CD4-positive, alpha-beta T cell treated with Interleukin-17A for 4 hours (primary cell): ENCODE measurements around the gene NOM1.
"Not testable (repeated sequence)": the region's sequence is repeated elsewhere in the genome, so short reads cannot be mapped to it uniquely, and the experiment has no call there.

Experiments used
- DNase-seq: peaks from one replicate; pipeline ENCODE4 v3.0.0-alpha.2; 2020; ENCODE audit warnings: mixed read lengths

The NOM1 gene, protein sequence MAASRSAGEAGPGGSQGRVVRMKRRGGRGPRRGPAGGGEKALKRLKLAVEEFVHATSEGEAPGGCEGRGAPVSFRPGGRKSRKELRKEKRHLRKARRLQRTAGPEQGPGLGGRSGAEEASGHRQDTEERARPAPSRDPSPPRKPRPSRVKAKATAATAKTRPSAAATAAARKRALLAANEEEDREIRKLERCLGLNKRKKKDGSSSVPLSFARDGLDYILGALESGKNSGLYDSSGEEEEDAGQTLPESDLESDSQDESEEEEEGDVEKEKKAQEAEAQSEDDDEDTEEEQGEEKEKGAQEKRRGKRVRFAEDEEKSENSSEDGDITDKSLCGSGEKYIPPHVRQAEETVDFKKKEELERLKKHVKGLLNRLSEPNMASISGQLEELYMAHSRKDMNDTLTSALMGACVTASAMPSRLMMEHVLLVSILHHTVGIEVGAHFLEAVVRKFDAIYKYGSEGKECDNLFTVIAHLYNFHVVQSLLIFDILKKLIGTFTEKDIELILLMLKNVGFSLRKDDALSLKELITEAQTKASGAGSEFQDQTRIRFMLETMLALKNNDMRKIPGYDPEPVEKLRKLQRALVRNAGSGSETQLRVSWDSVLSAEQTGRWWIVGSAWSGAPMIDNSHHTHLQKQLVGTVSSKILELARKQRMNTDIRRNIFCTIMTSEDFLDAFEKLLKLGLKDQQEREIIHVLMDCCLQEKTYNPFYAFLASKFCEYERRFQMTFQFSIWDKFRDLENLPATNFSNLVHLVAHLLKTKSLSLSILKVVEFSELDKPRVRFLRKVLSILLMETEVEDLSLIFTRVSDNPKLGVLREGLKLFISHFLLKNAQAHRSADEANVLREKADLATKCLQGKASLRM

DNA sequence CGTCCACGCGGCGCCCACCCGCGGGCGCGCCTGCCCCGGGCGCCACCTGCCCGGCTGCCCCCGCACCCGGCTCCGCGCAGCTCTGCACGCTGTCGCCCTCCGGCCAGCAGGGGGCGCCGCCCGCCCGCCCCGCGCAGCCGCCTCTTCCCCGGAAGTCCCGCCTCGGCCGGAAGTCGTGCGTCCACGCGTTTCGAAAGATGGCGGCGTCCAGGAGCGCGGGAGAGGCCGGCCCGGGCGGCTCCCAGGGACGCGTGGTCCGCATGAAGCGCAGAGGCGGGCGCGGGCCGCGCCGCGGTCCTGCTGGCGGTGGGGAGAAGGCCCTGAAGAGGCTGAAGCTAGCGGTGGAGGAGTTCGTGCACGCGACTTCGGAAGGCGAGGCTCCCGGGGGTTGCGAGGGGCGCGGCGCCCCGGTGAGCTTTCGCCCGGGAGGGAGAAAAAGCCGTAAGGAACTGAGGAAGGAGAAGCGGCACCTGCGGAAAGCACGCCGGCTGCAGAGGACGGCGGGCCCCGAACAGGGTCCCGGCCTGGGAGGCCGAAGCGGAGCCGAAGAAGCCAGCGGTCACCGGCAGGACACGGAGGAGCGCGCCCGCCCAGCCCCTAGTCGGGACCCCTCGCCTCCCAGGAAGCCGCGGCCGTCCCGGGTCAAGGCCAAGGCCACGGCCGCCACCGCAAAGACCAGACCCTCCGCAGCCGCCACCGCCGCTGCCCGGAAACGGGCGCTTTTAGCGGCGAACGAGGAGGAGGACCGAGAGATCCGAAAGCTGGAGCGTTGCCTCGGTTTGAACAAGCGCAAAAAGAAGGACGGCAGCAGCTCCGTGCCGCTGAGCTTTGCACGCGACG lies at the start of gene NOM1:
Gene NOM1 (plus strand): TSS at position 172 of the 840 bp plus-strand sequence. CDS start 26 bp downstream, at position 198.
- DNase-seq, result peak; percentile 95

DNA sequence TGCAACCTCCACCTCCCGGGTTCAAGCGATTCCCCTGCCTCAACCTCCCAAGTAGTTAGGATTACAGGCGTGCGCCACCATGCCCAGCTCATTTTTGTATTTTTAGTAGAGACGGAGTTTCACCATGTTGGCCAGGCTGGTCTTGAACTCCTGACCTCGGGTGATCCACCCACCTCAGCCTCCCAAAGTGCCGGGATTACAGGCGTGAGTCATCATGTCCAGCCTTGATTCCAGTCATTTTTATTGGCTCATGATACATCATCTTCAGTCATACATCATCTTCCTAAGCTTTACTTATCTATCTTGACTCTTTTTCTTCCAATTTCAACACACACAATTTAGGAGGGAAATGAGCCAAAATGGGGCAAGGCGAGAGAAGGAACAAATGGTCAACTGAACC lies 49.4 kb upstream of the NOM1 start:
- not testable (repeated sequence) for DNase-seq

DNA sequence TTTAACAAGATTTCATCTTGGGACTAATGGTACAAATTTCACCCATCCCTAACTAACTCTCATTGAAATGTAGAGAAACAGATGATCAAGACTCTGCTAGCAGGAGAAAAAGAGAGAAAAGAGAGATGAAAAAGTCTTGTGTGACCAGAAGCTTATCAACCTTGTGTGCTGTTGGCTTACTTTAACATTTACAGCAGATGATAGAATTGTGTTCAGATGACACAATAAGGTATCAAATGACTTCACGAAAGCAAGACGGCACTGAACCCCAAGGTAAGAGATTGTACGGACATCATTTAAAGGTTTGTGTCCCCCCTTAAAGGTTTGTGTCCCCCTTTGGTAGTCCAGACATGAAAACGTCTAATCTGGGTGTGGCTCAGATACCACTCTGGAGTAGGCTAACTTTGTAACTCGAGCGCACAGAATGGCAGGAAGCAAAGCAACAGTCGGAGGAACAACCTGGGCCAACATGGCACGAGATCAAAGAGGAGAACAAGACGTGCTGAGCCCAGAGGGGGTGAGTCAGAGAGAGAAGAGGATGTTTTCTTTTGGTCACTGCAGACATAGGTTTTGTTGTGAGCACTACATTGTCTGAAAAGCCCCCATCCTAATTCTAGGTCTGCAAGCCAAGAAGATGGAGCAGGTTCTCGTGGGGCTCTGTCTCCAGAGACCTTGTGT lies 46.1 kb upstream of the NOM1 start:
- DNase-seq, result peak; percentile 52

DNA sequence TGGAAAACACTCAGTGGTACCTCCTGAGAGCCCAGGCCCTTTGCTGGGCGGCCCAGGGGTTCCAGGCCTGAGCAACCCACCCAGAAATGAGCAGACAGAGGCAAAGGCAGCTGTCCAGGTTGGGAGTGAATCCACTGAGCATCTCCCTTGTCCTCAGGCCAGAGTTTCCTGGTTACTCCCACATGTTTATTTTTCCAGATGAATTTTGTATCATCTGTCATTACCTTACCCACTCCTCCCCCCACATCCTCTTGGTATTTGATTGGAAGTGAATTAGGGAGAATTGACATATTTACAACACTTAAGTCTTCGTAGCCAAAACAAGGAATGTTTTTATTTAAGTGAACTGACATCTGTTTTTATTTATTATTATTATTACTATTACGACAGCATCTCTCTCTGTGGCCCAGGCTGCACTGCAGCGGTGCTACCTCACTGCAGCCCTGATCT lies 43.3 kb upstream of the NOM1 start:
- no peak for DNase-seq

DNA sequence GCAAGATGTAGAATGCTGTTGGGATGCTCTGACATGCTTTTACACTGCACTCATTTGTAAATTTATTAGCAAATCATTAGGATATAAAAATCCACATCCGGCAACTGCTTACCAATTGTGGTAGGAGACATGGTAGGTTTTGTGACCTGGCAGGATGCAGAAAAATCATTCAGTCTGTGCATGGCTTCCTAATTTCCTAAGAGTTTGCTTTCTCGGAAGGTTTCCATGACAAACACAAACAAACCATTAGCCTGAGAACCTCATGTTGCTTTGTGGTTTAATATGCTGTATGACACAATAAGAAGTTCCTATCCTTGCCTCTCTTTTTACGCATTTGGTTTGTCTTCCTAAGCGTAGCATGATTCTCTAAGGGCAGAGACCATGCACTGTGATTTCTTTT lies 41.9 kb upstream of the NOM1 start:
- DNase-seq, result no peak

DNA sequence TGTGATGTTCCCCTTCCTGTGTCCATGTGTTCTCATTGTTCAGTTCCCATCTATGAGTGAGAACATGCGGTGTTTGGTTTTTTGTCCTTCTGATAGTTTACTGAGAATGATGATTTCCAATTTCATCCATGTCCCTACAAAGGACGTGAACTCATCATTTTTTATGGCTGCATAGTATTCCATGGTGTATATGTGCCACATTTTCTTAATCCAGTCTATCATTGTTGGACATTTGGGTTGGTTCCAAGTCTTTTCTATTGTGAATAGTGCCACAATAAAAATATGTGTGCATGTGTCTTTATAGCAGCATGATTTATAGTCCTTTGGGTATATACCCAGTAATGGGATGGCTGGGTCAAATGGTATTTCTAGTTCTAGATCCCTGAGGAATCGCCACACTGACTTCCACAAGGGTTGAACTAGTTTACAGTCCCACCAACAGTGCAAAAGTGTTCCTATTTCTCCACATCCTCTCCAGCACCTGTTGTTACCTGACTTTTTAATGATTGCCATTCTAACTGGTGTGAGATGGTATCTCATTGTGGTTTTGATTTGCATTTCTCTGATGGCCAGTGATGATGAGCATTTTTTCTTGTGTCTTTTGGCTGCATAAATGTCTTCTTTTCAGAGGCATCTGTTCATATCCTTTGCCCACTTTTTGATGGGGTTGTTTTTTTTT lies 39.8 kb upstream of the NOM1 start:
- not testable (repeated sequence) for DNase-seq

DNA sequence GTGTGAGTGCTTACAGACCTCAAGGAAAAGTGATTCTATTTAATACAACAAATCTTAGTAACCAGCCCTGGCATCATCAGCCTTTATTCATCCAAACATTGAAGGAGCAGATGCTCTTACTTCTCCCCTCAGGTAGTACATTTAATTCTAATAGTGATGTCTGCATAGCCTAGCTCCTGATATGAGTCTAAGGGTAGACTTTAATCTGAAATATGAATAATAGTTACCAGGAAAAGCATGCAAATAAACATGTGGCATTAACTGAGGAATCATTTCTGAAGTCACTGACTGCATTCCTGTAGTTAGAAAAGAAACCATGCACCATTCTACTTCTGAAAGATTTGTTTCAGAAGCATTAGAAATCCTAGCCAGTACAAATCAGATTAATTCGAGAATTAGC lies 30.9 kb upstream of the NOM1 start:
- DNase-seq, result no peak

DNA sequence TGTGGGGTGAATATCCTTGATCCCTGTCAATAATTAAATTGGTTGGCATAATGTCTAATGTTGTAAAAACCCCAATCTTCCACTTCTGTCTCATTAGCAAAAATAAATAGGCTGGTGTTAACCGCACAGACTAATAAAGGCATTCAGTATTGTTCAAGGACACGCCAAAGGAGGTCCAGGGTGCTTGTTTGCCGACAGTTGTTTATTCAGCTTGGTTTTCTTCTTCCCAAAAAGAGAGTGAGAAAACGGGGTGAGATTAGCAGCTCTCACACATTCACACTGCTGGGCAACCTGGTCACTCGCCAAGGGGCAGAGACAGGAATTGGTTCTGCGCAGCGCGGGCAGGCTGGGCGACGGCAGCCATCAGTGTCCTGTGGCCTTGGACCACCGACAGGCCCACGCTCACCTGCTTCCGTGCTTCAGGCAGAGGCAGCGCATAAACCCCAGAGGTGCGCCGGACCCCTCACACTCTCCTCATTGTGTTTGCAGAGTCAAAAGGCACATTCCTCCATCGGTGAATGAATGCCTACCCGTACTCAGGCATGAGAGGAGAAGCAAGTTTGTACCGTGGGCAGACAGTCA lies 30.3 kb upstream of the NOM1 start:
- DNase-seq, result no peak

DNA sequence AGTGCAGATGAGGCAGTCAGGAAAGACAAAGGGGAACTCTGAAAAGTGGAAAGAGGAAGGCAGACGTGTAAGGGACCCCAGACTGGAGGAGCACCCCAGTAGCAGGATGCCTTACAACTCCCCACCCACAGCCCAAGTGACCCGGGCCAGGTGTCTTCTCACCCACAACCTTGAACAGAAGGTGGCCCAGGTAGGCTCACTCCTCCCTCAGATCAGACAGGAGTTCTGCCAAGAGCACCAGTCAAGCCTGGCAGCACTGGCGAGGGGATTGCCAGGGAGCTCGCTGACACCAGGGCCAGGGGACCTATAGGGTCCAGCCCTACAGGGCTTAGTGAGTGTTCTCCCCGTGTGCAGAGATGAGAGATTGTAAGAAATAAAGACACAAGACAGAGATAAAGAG lies 29.4 kb upstream of the NOM1 start:
- DNase-seq, result no peak

DNA sequence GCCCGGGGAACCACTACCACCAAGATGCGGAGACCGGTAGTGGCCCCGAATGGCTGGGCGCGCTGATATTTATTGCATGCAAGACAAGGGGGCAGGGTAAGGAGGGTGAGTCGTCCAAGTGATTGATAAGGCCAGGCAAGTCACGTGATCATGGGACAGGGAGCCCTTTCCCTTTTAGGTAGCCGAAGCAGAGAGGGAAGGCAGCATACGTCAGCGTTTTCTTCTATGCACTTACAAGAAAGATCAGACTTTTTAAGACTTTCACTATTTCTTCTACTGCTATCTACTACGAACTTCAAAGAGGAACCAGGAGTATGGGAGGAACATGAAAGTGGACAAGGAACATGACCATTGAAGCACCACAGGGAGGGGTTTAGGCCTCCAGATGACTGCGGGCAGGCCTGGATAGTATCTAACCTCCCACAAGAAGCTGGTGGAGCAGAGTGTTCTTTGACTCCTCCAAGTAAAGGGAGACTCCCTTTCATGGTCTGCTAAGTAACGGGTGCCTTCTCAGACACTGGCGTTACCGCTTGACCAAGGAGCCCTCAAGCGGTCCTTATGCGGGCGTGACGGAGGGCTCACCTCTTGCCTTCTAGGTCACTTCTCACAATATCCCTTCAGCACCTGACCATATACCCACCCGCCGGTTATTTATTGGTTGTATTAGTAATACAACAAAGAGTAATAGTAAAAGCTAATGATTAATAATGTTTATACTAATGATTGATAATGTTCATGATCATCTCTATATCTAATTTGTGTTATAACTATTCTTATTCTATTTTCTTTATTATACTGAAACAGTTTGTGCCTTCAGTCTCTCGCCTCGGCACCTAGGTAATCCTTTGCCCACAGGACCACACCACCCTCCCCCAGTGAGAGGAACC lies 28.8 kb upstream of the NOM1 start:
- not testable (repeated sequence) for DNase-seq

DNA sequence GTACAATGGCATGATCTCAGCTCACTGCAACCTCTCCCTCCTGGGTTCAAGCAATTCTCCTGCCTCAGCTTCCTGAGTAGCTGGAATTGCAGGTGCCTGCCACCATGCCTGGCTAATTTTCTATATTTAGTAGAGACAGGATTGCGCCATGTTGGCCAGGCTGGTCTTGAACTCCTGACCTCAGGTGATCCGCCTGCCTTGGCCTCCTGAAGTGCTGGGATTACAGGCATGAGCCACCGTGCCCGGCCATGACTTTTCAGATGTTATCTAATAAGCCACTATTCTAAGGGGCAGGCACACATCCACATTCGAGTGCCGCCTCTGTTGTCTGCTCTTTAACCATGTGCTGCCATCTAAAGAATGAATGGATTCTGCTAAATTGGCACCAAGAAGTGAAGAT lies 27.2 kb upstream of the NOM1 start:
- not testable (repeated sequence) for DNase-seq

DNA sequence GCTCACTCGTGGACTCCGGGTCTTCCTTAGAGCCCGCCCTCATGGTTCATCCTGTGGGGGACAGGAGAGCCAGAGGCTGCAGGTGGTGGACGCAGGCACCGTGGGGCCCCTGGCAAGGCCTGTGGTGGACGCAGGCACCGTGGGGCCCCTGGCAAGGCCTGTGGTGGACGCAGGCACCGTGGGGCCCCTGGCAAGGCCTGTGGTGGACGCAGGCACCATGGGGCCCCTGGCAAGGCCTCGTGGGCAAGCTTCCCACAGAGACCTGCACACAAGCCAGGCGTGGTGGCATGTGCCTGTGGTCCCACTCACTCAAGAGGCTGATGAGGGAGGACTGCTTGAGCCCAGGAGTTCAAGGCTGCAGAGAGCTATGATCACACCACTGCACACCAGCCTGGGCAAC lies 23.7 kb upstream of the NOM1 start:
- DNase-seq, result not testable (repeated sequence)

DNA sequence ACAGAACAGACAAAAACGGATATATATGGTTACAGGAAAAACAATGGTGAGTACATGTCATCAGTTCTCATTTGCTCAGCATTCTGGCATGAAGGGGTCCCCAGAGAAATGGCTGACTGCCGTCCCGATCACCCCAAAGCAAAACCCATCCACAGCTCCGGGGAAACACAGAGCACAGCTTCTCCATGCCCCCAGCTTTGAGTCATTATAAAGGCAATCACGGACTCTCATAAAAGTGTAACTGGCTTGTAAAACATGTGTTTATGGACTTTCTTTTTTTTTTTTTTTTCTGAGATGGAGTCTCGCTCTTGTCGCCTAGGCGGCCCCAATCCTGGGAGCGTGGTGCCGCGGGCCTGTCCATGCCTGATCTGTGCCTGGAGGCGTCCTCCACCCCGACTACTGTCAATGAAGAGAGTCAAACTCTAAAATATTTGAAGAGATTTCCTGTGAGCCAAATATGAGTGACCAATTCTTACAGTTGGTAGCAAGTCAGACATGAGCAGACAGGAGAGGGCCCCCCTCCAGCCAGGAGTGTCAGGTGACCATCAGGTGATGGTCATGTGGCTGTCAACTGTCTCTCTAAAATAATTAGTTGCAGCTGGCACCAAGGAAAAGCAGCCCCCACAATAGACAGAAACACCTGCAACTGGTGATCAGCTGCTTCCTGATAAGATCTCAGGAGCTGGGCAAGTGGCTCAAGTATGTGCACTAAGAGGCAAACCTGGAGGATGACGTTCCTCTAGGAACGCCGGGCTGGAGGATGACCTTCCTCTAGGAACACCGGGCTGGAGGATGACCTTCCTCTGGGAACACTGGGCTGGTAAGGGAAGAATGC lies 21.7 kb upstream of the NOM1 start:
- DNase-seq, result no peak

DNA sequence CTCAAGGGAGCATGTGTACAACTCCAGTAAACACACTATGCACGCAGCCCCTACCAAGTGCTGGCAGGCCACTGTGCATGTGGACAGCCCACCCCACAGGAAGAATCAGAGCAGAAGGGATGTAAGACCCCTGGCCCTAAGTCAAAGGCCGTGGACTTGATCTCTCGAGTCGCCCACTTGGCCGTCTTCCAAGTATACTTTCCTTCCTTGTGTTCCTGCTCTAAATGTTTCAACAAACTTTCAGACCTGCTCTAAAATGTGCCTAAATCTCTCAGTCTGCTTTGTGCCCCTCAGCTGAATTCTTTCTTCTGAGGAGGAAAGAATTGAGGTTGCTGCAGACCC lies 21.1 kb upstream of the NOM1 start:
- no peak for DNase-seq

DNA sequence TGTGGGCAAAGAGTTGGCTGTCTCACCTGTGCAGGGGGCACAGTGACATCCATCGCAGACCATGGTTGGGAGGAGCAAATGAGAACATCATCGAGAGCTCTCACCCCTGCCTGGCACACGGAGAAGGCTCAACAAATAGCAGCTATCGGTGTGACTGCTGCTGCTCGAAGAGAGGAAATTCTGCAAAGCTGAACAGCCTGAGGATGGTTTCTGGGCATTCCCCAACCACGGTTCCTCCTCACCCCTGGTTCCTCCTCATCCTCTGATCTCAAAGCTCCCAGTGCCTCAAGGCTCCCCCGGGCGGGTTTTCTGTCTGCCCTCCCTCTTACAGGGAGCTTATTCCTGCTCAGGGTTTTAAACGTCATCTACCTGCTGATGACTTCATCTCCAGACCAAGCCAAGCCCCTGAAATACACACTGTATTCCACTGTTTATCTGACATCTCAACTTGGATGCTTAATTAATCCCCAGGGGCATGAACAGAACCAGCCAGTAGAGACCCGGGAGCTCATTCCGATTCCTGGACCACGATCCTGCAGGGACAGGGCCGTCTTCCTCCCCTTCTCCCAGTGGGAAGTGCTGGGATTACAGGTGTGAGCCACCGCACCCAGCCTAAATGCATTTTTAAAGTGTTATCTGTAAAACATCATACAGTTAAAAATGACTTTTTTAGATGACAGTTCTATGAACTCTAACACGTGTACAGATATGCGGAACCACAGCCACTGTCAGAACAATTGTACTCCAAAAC lies 19.5 kb upstream of the NOM1 start:
- DNase-seq, result peak; percentile 40

DNA sequence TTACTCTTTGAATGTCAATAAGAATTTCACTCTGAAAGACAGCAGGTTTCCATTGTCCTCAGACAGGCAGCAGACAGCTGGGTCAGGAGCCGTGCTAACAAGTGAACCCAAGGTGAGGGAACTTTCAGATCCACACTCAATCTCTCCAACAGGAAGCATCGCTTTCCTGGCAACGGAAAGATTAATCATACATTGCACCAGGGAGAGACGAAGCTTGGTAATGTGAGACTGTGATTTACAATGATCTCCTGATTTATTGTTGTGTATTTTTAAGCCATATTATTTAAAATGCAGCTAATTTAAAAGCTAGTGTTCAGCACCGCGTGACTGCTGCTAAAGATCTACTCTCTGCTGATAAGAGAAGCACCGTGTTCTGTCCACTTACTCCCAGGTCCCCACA lies 17.5 kb upstream of the NOM1 start:
- no peak for DNase-seq

DNA sequence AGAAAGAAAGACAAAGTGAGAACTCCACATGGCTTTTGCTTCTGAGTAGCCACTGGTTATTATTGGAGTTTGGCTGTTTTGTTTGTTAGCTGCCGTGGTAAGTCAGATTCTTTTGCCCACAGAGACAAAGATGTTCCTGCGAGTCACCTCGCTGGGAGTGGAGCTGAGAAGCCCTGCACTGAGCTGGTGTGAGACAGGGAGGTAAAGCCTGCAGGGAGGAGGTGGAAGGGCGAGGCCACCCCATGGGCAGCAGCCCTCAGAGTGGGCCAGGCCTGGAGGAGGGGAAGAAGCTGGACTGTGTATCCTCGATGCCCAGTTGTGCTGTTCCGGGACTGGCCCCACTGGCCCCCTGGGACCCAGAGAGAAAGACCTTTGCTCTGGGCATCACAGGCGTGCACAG lies 14.3 kb upstream of the NOM1 start:
- no peak for DNase-seq

DNA sequence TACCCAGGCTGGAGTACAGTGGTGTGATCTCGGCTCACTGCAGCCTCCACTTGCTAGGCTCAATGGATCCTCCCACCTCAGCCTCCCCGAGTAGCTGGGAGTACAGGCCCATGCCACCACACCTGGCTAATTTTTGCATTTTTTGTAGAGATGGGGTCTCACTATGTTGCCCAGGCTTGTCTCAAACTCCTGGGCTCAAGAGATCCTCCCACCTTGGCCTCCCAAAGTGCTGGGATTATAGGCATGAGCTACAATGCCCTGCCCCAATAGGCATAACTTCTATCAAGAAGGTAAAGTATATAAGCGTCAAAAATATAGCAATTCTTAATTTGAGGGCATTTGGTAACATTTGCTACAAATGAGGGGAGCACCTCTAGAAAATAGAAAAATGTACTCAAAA lies 12.7 kb upstream of the NOM1 start:
- not testable (repeated sequence) for DNase-seq
